GM21526 (cell line): Measurements from ENCODE around the gene AATF.

ENCODE experiments used
- ATAC-seq: cut with Tn5 transposase; IDR thresholded peaks from one replicate; pipeline ENCODE4 v1.9.1; 2021; ENCODE audit warnings: moderate library complexity; ENCODE audit not compliant: unreplicated experiment, low FRiP score

AATF gene

DNA sequence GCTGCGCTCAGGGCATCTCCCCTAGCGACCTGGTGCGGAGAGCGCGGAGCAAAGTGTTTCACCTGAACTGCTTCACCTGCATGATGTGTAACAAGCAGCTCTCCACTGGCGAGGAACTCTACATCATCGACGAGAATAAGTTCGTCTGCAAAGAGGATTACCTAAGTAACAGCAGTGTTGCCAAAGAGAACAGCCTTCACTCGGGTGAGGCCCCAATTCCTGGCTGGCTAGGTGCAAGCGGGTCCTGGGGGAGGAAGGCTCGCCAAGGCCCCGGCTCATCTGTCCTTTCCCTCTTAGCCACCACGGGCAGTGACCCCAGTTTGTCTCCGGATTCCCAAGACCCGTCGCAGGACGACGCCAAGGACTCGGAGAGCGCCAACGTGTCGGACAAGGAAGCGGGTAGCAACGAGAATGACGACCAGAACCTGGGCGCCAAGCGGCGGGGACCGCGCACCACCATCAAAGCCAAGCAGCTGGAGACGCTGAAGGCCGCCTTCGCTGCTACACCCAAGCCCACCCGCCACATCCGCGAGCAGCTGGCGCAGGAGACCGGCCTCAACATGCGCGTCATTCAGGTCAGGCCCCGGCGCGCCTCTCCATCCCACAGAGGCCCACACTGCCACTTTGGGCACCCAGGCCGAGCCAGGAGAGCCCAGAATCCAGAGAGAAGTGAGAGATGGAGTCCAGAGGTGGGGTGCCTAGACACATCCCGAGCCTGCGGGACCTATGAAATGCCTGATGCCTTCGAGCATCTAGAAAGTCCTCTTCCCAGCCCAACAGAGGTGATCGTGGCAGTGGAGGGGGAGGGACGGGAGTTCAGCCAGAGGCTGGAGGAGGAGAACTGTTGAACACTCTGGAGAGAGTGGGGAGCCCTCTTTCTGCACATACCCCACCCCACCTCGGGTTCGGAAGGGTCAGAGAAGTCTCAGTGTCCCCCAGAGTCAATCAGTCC lies 8.2 kb upstream of the AATF start:
- ATAC-seq, result no peak

DNA sequence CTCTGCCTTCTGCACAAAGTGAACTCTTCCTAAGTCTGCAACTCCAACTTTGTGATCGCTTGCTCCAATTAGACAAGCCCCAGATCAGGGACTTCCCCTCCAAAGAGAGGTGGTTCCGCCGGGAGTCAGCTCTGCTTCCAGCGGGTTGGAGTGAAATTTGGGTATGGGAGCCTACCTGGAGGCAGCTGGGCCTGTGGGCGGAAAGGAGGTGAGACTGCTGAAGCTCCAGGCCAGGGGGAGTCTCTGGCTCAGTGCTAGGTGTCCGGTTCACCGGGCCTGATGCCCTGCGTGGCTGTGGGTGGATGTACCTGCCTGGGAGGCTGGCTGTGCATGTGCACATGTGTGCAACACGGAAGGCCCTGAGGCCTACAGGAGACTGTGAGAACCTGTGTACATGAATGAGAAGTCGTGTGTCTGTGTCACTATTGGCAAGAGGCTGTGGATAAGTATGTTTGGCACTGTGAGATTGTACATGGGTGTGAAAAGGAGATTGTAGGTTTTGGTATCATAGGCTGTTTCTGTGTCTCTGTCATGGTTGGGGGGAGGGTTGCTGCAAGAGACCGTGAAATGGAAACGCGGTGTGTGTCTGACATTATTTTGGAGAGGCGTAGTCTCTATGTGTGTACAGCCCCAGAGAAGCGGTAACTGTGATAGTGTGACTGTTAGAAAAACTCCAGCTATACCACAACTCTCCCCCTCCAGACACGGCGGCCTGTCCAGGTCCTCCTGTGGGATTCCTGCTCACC lies 7.3 kb upstream of the AATF start:
- no peak for ATAC-seq

DNA sequence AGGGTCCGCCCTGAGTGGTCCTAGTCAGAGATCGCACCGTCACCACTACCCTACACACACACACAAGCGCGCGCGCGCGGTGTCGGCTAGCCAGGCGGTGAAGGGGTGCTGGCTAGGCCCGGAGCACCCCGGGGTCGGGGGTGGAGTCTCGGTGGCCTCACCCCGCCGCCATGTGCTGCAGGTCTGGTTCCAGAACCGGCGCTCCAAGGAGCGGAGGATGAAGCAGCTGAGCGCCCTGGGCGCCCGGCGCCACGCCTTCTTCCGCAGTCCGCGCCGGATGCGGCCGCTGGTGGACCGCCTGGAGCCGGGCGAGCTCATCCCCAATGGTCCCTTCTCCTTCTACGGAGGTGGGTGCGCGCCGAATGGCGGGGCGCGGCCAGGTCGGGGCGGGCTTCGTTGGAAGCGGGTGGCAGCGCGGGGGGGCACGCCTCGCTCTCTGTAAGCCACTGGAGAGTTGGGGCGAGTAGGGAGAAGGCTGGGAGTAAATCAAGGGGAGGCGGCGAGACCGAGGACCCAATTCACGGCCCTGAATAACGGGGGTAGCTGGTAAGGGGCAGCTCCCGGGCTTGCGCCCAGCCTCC lies 6.6 kb upstream of the AATF start:
- ATAC-seq, result no peak

DNA sequence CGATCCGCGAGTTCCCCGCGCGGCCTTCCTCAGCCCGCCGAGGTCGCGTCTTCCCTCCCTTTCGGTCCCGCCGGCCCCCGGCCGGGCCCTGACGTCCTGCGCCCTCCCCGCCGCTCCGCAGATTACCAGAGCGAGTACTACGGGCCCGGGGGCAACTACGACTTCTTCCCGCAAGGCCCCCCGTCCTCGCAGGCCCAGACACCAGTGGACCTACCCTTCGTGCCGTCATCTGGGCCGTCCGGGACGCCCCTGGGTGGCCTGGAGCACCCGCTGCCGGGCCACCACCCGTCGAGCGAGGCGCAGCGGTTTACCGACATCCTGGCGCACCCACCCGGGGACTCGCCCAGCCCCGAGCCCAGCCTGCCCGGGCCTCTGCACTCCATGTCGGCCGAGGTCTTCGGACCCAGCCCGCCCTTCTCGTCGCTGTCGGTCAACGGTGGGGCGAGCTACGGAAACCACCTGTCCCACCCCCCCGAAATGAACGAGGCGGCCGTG lies 6.1 kb upstream of the AATF start:
- ATAC-seq, result no peak

DNA sequence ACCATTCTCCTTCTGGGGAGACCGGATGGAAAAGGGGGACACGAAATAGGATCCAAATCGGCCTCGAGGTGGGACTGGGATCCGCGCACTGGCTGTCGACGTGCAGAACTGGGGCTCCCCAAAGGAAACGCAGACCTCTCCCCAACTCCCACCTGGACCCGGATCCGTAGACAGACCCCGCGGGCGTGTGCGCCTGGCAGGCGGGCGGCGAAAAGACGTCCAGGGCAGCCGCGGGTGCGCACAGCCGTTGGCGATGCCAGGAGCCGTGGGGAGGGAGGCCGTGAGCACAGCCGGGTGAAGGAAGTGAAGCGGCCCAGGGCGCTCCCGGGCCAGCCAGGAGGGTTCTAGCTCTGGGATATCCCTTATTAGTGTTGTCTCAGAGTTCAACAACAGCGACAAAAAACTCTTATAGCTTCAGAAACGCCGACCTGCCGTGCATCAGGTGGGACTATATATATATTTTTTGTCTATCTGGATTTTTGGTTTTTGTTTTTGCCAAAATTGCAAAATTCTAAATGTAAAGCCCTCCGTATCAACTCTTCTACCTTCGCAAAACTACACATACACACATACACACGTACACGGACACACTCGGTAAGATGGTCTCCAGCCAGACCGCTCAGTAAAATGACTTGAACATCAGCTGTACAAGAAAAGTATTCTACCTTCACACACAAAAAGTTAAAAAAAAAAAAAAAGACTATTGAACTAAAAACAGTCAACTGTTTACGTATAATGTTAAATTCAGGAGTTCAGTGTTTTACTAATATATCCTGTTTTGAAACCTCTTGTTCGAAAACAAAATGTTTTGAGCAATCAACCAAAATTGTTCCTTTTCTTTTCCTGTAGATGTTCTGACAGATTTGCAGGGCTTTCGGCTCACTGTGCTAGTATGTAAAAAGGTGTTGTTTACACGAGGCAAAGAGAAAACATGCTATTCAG lies 5.2 kb upstream of the AATF start:
- no peak for ATAC-seq

DNA sequence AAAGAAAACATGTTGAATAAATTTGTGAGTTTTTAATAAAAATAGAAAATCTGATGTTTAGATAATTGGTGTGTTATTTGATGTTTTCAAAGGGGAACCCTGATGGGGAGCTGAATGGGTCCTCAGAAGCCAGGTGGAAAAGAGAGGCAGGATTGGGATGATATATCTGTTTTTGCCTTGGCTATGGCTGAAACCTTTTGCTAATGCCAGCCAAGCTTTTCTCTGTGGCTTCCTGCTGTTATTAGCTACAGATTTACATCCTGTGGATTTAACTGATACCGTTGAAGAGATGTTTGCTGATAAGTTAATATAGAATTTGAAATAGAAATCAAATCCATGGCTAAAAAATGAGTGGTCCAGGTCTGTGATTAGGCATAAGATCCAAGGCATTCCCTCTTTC lies 4.2 kb upstream of the AATF start:
- no peak for ATAC-seq

DNA sequence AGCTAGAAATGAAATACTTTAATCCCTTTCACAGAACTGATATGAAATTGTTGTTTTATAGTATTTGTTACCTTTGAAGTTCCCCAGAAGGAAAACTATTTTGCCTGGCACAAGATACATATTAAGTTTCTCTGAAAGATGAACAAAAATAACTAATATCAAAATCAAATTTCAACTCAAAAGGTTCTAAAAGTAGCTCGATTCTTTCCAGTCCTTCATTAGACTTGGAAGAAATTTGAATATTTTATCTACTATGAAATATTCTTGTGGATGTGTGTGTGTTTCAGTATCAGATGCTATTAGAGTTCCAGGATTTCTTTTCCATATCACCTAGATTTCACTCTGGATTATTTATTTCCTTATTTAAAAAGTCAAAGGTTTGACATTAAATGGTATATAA lies 3.6 kb upstream of the AATF start:
- no peak for ATAC-seq

DNA sequence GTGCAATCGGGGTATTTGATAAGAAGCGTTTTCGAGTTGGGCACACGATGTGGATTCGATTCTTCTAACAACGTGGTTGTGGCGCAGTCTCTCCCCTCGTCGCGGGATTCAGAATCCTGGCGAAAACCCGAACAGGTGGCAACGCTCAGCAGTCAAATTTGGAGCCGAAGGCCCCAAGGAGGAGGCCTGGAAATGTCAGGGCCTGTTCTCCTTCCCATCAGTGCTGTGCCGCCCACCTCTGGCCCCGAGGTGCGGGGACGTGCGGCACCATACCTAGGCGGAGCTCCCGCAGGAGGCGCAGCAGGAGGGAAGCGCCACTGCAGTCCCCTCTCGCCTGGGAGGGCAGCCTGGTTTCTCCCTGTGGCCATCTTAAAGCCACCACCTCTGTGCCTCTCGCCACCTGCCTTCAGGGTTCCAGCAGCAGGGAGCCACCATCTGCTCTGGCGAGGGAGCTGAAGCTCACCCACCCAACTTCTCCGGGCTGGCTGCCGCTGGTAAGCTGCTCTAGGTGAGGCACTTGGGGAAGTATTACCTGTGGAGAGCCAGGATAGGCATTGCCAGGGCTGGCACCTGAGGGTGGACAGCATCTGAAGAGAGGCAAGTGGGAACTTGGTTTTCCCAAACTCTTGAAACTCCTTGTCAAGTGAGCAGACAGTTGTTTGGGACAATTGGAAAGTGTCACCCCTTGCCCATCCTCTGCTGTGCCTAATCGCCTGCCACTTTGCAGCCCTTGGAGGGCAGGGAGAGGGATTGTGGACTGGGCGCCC lies 2.6 kb upstream of the AATF start:
- no peak for ATAC-seq

DNA sequence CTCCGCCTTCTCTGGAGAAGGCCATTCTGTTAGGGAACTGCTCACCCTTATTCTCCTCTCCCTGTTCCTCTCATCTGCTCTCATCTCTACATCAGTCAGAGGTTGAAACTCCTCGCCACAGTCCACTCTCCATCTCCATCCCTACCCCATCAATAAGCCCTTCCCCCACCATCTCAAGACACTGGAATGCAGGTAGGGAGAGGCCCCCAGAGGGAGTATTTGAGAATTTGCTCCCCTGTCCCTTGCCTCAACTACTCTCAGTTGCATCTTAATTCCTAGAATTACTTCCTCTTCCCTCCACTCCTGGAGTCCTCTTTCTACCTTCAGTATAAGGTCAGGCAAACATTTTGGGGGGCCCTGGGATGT lies 2.0 kb upstream of the AATF start:
- no peak for ATAC-seq

DNA sequence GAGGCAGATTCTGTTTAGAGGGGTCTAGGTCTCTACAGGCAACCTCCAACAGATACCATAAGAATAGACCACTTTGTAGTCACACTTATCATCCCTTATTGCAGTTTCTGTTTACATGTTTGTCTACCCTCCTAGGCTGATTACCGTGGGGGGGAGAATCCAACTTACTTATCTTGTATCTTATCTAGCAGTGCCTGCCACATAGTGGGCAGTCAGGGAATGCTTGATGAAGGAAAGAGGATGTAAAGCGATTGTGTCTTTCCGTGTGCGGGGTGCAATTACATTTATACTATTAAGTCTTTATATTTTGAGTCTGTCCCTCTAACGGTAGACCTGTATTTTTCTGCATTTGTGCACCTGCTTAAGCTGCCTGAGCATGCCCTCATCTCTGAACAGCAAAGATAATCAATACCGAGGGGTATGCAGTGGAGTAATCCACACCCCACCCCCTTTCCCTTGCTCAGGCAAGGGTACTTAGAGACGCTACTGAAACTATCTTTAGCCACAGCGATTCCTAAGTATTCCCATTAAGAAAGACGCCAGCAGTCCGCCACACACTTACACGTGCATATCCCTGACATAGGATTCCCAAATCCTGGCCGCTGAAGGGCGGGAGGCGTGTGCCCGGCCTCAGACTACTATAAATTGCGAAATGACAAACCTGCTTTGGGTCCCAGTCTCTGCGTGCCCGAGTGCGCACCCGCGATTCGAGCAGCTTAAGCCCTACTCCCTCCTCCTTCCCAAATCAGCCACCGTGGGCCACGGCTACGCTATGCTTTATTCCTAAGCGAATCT lies 635 bp upstream of the AATF start:
- peak; percentile 5 for ATAC-seq

DNA sequence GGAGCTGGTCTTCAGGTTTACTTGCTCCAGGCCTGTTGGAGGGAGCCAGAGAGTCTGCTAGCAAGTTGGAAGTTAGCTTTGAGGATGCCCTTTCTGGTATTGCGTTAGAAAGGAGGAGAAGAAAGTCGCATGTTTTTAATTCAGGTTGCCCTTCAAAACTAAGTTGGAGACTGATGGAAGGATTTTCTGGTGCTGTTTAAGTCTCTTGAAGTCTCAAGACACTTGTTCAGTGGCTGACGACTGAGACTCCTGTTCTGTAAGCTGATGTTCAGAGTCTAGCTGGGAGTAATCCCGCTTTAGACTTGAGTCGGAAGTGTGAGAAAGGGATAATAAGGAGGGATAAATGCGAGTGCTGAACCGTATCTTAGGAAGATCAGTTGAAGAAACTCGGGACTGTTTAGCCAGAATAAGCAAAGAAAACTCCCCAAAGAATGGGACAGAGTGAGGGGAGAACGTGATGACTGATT lies 740 bp downstream of the AATF start:
- ATAC-seq, result no peak

DNA sequence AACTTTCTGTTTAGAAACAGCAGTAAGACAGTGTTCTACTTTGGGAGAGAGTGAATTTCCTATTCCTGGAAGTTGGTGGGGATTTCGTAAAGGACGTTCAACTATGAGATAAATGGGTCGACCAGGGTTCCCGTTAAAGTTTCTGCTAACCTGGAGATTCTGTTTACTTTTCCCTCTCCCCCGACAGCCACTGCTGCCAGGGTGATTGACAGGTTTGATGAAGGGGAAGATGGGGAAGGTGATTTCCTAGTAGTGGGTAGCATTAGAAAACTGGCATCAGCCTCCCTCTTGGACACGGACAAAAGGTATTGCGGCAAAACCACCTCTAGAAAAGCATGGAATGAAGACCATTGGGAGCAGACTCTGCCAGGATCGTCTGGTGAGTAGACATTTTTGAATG lies 1.3 kb downstream of the AATF start:
- no peak for ATAC-seq

DNA sequence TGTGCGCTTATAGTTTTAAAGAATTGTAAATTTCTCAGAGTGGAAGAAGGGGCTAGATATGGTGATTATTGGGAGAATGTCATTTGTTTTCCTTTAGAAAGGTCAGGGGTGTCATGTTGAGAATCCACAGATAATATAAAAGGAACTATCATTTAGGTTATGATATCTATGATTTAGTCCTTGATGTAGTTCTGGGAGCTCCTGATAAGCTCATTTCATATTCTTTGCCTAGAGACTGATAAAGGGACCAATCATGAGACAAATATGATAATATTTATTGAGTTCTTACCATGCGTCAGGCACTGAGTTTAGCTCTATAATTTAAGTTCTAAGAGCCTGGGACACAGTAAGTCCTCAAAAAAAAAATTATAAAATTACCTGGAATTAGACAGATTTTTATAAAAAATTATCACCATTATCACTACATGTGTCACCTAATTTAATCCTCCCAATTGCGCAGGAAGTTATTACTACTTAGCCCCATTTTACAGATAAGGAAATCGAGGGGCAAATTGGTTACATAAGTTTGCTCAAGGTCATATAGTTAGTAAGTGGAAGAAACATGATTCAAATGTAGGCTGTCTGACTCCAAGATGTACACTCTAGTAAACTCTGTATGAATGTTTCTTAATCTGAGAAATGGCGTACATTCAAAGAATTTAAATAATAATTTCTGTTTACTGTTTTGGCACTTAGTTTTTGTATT lies 2.5 kb downstream of the AATF start:
- ATAC-seq, result no peak

DNA sequence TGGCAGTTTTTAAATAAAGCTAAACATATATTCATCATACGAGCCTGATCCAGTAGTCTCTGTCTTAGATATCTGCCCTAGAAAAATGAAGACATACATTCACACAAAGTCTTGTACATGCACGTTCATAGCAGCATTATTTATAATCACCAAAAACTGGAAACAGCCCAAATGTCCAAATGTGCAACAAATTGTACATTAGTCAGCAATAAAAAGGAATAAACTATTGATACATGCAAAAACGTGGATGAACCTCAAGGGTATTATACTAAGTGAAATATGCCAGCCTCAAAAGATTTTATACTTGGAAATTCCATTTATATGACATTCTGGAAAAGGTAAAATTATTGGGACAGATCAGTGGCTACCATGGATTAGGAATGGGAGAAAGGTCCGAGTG lies 22.8 kb downstream of the AATF start:
- no peak for ATAC-seq

DNA sequence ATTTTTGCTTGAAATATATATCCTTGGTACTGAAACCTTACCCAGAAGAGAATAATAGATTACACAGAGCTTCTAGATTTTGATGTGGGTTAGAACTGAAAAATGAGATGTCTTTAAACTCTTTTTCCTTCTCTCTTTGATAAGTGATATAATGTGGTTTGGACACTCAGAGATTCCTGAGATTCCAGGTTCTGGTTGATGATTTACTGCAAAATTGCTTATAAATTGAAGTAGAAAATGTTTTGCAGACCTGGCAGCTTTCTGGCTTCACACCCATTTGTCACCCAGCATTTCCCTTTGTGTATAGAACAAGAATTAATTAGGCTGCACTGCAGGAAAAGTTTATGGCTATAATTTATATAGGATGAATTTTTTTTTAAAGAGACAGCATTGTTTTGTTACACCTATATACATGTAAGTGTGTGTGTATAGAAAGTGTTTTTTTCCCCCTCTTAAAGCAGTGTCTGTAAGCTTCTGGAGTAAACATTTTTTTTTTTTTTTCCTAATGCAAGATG lies 23.5 kb downstream of the AATF start:
- ATAC-seq, result no peak

DNA sequence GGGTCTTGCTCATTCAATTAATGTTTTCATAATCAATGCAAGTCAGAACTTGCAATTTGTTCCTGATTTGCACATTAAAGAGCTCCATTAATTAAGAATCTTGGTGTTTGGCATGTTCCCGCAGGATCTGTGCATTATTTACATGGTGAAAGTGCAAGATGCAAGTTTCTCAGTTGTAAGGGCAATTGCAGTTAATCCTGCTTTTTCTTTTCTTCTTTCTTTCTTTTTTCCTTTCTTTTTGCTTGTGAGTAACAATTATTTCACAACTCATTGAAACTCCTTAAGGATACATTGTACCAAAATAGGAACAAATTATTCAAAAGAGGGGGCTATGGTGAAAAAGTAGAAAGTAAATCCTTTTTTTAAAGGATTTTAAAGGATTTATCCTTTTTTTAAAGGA lies 24.2 kb downstream of the AATF start:
- ATAC-seq, result no peak

DNA sequence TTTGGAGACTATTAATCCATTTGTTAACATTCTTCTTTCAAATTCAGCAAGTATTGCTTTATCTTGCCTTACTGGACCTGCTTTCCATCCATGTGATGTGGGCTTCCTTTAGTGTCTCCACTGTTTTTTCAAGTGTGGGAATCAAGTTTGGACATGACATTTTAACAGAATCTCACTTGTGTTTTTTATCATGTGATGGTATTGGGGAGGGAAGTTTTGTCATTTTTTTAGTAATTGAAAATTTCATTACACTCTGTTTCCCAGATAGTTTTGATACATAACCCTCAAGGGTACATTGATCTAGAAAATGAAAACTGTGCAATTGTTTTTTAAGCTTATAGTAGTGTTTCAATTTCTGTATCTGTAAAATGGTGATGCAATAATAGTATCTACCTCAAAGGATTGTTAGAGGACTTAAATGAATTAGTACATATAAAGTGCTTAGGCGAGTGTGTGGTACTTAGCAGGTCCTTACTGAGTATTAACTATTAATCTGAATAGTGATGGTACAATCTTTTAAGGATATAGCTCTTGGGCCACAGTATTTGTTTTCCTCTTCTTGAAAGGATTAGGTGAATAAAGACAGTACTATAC lies 27.3 kb downstream of the AATF start:
- ATAC-seq, result no peak
